Measurements from ENCODE around the gene MEIOSIN.
"Not testable (repeated sequence)": the region's sequence is repeated elsewhere in the genome, so short reads cannot be mapped to it uniquely, and the experiment has no call there.

The MEIOSIN gene

DNA sequence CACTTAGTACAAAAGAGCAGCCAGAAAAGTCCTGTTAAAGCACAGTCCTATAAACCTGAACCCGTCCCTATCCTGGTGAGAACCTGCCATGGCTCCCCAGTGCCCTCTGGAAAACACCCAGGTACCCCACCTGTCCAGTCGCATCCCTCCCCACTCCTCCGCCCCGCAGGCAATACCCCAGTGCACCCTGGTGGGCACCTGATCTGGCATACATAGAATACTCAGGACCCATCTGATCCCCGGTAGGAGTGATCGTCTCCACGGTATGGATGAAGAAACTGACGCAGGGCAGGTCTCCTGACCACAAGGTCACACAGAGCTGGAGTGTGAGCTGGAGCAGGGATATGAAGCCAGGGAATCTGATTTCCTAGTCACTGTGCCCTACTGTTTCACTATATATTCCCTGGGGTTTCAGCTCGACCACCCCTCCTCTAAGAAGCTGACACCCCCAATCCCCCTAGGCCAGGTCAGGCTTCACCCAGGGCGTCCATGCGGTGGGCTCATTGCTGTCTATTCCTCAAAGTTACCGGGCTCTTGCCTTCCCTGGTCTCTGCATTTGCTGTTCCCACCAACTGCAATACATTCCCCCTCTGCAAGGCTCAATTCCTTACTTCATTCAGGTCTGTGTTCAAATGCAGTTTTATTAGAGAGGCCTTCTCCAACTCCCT lies 15.1 kb upstream of the MEIOSIN start:
- Histone ChIP-seq H3K4me2 (ENCODE audit: insufficient read depth, low read length) (peak overlapping the region; percentile 84), H3K36me3 (ENCODE audit: insufficient read depth, low read length) (peaks cover 27% of the 10 kb centered on the region), H3K27me3 (ENCODE audit: insufficient read depth, low read length, poor library complexity) (no peaks in the 10 kb centered on the region), H3K9me3 (ENCODE audit: insufficient read depth, low read length, severe bottlenecking) (no peaks in the 10 kb centered on the region), H3K9ac (ENCODE audit: low read depth, low read length) (peak overlapping the region; percentile 71), H3K27ac (ENCODE audit: low read length) (peak overlapping the region; percentile 91), H3K4me1 (ENCODE audit: insufficient read depth, low read length) (peaks cover 19% of the 10 kb centered on the region), H2AFZ (ENCODE audit: low read depth, low read length) (peak overlapping the region; percentile 59), H4K20me1 (ENCODE audit: insufficient read depth, low read length) (peaks cover 8% of the 10 kb centered on the region; the same call in 1 of the 2 replicates), H3K4me3 (ENCODE audit: low read depth in 1 of 2, low read length in 2 of 2) (peak overlapping the region; percentile 35 to 63; a peak in 3 of 4 replicates), H3K79me2 (ENCODE audit: insufficient read depth, low read length) (peaks cover 89% of the 10 kb centered on the region)
- DNase-seq = no peak
- TF ChIP-seq, protein P1, sequence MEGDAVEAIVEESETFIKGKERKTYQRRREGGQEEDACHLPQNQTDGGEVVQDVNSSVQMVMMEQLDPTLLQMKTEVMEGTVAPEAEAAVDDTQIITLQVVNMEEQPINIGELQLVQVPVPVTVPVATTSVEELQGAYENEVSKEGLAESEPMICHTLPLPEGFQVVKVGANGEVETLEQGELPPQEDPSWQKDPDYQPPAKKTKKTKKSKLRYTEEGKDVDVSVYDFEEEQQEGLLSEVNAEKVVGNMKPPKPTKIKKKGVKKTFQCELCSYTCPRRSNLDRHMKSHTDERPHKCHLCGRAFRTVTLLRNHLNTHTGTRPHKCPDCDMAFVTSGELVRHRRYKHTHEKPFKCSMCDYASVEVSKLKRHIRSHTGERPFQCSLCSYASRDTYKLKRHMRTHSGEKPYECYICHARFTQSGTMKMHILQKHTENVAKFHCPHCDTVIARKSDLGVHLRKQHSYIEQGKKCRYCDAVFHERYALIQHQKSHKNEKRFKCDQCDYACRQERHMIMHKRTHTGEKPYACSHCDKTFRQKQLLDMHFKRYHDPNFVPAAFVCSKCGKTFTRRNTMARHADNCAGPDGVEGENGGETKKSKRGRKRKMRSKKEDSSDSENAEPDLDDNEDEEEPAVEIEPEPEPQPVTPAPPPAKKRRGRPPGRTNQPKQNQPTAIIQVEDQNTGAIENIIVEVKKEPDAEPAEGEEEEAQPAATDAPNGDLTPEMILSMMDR (IDR thresholded peaks at IDR 0.05; ENCODE audit: borderline replicate concordance, extremely low read depth, low read length, poor library complexity, severe bottlenecking) = no peak
- TF ChIP-seq EZH2 (IDR thresholded peaks at IDR 0.05; ENCODE audit: borderline replicate concordance, low read depth, low read length, severe bottlenecking) = no peak
- ATAC-seq (ENCODE audit: insufficient read depth, low read depth) = no peak

DNA sequence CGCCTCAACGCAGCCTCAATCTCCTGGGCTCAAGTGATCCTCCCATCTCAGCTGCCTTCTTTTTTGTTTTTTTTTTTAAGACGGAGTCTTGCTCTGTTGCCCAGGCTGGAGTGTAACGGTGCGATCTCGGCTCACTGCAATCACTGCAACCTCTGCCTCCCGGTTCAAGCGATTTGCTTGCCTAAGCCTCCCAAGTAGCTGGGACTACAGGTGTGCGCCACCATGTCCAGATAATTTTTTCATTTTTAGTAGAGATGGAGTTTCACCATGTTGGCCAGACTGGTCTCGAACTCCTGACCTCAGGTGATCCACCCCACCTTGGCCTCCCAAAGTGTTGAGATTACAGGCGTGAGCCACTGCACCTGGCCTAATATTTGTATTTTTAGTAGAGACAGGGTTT lies 13.2 kb upstream of the MEIOSIN start:
- ATAC-seq (ENCODE audit: insufficient read depth, low read depth); H3K9ac ChIP-seq (ENCODE audit: low read depth, low read length); H3K4me2 ChIP-seq (ENCODE audit: insufficient read depth, low read length); H3K9me3 ChIP-seq (ENCODE audit: insufficient read depth, low read length, severe bottlenecking); H3K27ac ChIP-seq (ENCODE audit: low read length); H3K27me3 ChIP-seq (ENCODE audit: insufficient read depth, low read length, poor library complexity); H4K20me1 ChIP-seq (ENCODE audit: insufficient read depth, low read length); DNase-seq; H2AFZ ChIP-seq (ENCODE audit: low read depth, low read length); H3K4me3 ChIP-seq (ENCODE audit: low read depth in 1 of 2, low read length in 2 of 2): not testable (repeated sequence)
- peaks cover 19% of the 10 kb centered on the region for H3K4me1 ChIP-seq (ENCODE audit: insufficient read depth, low read length)
- H3K36me3 ChIP-seq (ENCODE audit: insufficient read depth, low read length) = peaks cover 30% of the 10 kb centered on the region
- peaks cover 88% of the 10 kb centered on the region for H3K79me2 ChIP-seq (ENCODE audit: insufficient read depth, low read length)

DNA sequence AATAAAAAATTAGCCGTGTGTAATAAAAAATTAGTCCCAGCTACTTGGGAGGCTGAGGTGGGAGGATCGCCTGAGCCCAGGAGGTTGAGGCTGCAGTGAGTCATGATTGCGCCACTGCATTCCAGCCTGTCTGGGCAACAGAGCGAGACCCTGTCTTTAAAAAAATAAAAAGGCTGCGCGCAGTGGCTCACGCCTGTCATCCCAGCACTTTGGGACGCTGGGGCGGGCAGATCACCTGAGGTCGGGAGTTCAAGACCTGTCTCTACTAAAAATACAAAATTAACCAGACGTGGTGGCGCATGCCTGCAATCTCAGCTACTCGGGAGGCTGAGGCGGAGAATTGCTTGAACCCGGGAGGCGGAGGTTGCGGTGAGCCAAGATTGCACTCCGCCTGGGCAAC lies 4.6 kb upstream of the MEIOSIN start:
- Histone ChIP-seq H3K4me1 (ENCODE audit: insufficient read depth, low read length) (peaks cover 33% of the 10 kb centered on the region), H3K79me2 (ENCODE audit: insufficient read depth, low read length) (peaks cover 70% of the 10 kb centered on the region)
- H3K4me3 ChIP-seq (ENCODE audit: low read depth in 1 of 2, low read length in 2 of 2); H3K36me3 ChIP-seq (ENCODE audit: insufficient read depth, low read length); H2AFZ ChIP-seq (ENCODE audit: low read depth, low read length); H3K27ac ChIP-seq (ENCODE audit: low read length); ATAC-seq (ENCODE audit: insufficient read depth, low read depth); DNase-seq; H3K4me2 ChIP-seq (ENCODE audit: insufficient read depth, low read length); H3K9me3 ChIP-seq (ENCODE audit: insufficient read depth, low read length, severe bottlenecking); H3K9ac ChIP-seq (ENCODE audit: low read depth, low read length); H3K27me3 ChIP-seq (ENCODE audit: insufficient read depth, low read length, poor library complexity); H4K20me1 ChIP-seq (ENCODE audit: insufficient read depth, low read length): not testable (repeated sequence)

DNA sequence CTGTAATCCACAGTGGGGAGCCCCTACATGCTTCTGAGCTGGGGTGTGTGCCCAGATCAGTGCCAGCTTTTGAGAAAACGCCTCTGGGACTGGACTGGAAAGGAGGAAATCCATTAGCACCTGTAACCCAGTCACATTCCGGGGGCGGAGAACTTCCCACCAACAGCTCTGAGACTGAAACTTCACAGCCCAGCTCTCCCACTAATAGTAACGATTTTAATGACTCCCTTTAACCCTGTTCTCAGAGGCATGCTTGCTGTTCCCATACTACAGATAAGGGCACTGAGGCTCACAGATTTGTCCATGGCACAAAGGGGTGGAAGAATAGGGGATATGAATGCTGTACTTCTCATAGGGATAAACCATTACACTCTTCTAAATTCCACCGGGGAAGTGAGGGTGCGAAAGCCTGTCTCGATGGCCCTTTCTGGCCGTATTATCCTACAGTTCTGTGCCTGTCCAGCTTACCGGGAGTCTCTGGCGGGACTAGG lies 3.4 kb upstream of the MEIOSIN start:
- H2AFZ ChIP-seq (ENCODE audit: low read depth, low read length) = peak overlapping the region; percentile 65
- H3K27ac ChIP-seq (ENCODE audit: low read length) = peak overlapping the region; percentile 78
- H3K79me2 ChIP-seq (ENCODE audit: insufficient read depth, low read length) = peaks cover 59% of the 10 kb centered on the region
- no peaks in the 10 kb centered on the region for H3K27me3 ChIP-seq (ENCODE audit: insufficient read depth, low read length, poor library complexity)
- no peaks in the 10 kb centered on the region for H3K9me3 ChIP-seq (ENCODE audit: insufficient read depth, low read length, severe bottlenecking)
- peaks cover 4% of the 10 kb centered on the region for H3K36me3 ChIP-seq (ENCODE audit: insufficient read depth, low read length)
- DNase-seq (no peak), ATAC-seq (ENCODE audit: insufficient read depth, low read depth) (no peak)
- H4K20me1 ChIP-seq (ENCODE audit: insufficient read depth, low read length) = peaks cover 9% of the 10 kb centered on the region; the same call in 1 of the 2 replicates
- no peak for TF ChIP-seq EZH2 (IDR thresholded peaks at IDR 0.05; ENCODE audit: borderline replicate concordance, low read depth, low read length, severe bottlenecking)
- TF ChIP-seq, protein P1 (IDR thresholded peaks at IDR 0.05; ENCODE audit: borderline replicate concordance, extremely low read depth, low read length, poor library complexity, severe bottlenecking) = no peak
- H3K4me1 ChIP-seq (ENCODE audit: insufficient read depth, low read length) = peaks cover 33% of the 10 kb centered on the region
- H3K9ac ChIP-seq (ENCODE audit: low read depth, low read length) = peak overlapping the region; percentile 81
- peak overlapping the region; percentile 78 for H3K4me2 ChIP-seq (ENCODE audit: insufficient read depth, low read length)
- peak overlapping the region; percentile 88 to 89; a peak in 3 of 4 replicates for H3K4me3 ChIP-seq (ENCODE audit: low read depth in 1 of 2, low read length in 2 of 2)
